A673 (cell line): ENCODE results near the gene COL4A1. TPM values are rescaled to one million over a fixed set of nuclear protein-coding genes. Genes with fewer than 3 reads are reported as not detected.
A peak's percentile ranks its signal among the peaks of the same experiment; 100 is the strongest.

ENCODE experiments used
- BruUV-seq: library from RNA; stranded (reverse); fragments of 400-500 nt; replicated peaks from 2 replicates; lab custom pipeline; 2021; lab: Mats Ljungman, UMichigan
- CTCF ChIA-PET: fragments of 300-600 bp; sonication (Branson Sonifier 250); formaldehyde crosslinking; loops from one replicate; lab custom pipeline; 2022; ENCODE audit warnings: antibody characterized with exemption; lab: Charles Lee
- POLR2A ChIA-PET: fragments of 300-600 bp; sonication (Branson Sonifier 250); formaldehyde crosslinking; loops from one replicate; lab custom pipeline; 2022; ENCODE audit warnings: antibody characterized with exemption; ENCODE audit not compliant: low non-redundant PET; lab: Charles Lee
- DNase-seq: peaks from one replicate; pipeline ENCODE4 v3.0.0-alpha.2; 2015; ENCODE audit warnings: low spot score
- H3K27ac ChIP-seq: fragments of 200-600 bp; sonication (generic); 2 replicates; pipeline ENCODE4 v1.5.1; 2016; ENCODE audit warnings: mixed run types, low read depth, mild to moderate bottlenecking, mixed read lengths, antibody characterized with exemption, low read length; ENCODE audit not compliant: poor library complexity, severe bottlenecking
- H3K27me3 ChIP-seq: fragments of 200-600 bp; sonication (generic); replicated peaks from 2 replicates; pipeline ENCODE4 v1.6.1; 2017; ENCODE audit warnings: mixed run types, low read depth, mild to moderate bottlenecking, mixed read lengths, antibody characterized with exemption, low read length; ENCODE audit not compliant: insufficient read depth, poor library complexity
- H3K36me3 ChIP-seq: fragments of 200-600 bp; sonication (generic); 2 replicates; pipeline ENCODE4 v1.6.1; 2016; ENCODE audit warnings: mixed run types, mild to moderate bottlenecking, mixed read lengths, antibody characterized with exemption, low read length; ENCODE audit not compliant: insufficient read depth, poor library complexity, severe bottlenecking
- H3K4me1 ChIP-seq: fragments of 200-600 bp; sonication (generic); 2 replicates; pipeline ENCODE4 v1.6.1; 2017; ENCODE audit warnings: mixed run types, mild to moderate bottlenecking, mixed read lengths, antibody characterized with exemption, low read length; ENCODE audit not compliant: insufficient read depth, poor library complexity, severe bottlenecking
- H3K4me3 ChIP-seq: fragments of 200-600 bp; sonication (generic); 2 replicates; pipeline ENCODE4 v1.5.1; 2016; ENCODE audit warnings: low read depth, mixed run types, mild to moderate bottlenecking, mixed read lengths, low read length; ENCODE audit not compliant: poor library complexity, severe bottlenecking
- H3K9me3 ChIP-seq: fragments of 200-600 bp; sonication (generic); 2 replicates; pipeline ENCODE4 v1.6.1; 2016; ENCODE audit warnings: mixed run types, low read depth, mild to moderate bottlenecking, mixed read lengths, antibody characterized with exemption, low read length; ENCODE audit not compliant: poor library complexity, severe bottlenecking
- EZH2 ChIP-seq: fragments of 200-600 bp; sonication (generic); IDR thresholded peaks from 2 replicates; pipeline ENCODE4 v1.6.1; 2017; ENCODE audit warnings: borderline replicate concordance, low read depth, mild to moderate bottlenecking, mixed read lengths, antibody characterized with exemption, low read length; ENCODE audit not compliant: poor library complexity, severe bottlenecking
- intact Hi-C: fragments of 100-400 bp; cut with micrococcal nuclease; formaldehyde crosslinking; loops from one replicate; pipeline ENCODE4 v1.10.0; 2022; ENCODE audit not compliant: unreplicated experiment
- total RNA-seq: library from RNA; stranded (reverse); gene quantifications from 2 replicates; pipeline ENCODE4 v1.2.3, GENCODE V29; 2021
- TF ChIP-seq, protein P1 (sequence below): fragments of 300-800, 200-600 bp; sonication (generic); conservative IDR thresholded peaks from 2 replicates; pipeline ENCODE4 v1.5.1; 2017; ENCODE audit warnings: low read depth, mild to moderate bottlenecking, antibody characterized with exemption, low read length, moderate library complexity, mixed read lengths

COL4A1 gene
- total RNA-seq, 1 experiment from 2014 or later: 83.9 TPM

DNA sequence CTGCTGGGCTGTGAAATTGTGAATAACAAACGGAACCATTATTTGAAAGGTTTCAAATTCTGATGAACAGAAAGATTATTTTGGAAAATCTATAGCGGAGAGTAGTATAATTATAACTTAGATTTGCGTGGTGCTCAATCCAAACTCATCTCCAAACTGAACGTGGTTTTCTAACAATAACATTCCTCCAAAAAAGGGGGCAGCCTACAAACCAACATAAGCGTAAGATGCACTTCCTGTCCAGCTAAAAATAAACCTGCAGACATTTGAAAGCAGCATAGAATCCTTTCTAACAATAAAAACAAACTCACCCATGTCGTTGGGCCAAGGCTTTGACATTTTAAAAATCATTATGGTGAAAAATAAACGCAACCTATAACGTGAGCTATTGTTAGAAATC is 178.4 kb downstream of the COL4A1 start:
- DNase-seq: no peak
- no TSS peak for BruUV-seq
- no peak overlapping the region for H3K27ac ChIP-seq
- no peaks in the 10 kb centered on the region for H3K36me3 ChIP-seq
- no peak overlapping the region for H3K4me3 ChIP-seq
- ChIA-PET CTCF (no interaction called here), POLR2A (no interaction called here)
- no peaks in the 10 kb centered on the region for H3K27me3 ChIP-seq
- intact Hi-C loops: no loop called here
- no peaks in the 10 kb centered on the region for H3K9me3 ChIP-seq
- TF ChIP-seq EZH2: no peak
- TF ChIP-seq, protein P1, sequence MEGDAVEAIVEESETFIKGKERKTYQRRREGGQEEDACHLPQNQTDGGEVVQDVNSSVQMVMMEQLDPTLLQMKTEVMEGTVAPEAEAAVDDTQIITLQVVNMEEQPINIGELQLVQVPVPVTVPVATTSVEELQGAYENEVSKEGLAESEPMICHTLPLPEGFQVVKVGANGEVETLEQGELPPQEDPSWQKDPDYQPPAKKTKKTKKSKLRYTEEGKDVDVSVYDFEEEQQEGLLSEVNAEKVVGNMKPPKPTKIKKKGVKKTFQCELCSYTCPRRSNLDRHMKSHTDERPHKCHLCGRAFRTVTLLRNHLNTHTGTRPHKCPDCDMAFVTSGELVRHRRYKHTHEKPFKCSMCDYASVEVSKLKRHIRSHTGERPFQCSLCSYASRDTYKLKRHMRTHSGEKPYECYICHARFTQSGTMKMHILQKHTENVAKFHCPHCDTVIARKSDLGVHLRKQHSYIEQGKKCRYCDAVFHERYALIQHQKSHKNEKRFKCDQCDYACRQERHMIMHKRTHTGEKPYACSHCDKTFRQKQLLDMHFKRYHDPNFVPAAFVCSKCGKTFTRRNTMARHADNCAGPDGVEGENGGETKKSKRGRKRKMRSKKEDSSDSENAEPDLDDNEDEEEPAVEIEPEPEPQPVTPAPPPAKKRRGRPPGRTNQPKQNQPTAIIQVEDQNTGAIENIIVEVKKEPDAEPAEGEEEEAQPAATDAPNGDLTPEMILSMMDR: no peak
- H3K4me1 ChIP-seq: peaks cover 10% of the 10 kb centered on the region

DNA sequence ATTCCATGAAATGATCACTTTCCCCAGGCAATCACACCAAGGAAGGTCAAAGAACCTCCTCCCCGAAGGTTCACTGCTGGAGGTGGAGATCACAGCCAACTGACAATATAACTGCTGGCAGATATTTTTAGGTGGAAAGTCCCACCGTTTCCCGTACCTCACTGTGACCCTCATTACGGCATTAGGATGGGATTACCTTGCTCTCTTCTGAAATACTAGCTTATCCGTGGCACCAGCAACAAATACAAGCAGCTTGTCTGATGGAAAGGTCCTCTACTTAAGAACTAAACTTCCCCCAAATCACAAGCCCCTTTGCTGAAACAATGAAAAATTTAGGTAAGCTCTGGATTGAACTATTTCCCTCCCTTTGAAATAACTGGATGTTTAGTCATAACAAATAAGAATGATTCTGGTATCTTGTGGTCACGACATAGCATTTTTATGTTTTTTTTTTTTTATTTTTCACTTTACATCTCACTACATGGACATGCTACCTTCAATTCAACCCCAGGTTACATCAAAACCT is 178.9 kb downstream of the COL4A1 start:
- intact Hi-C loops: no loop called here
- no peaks in the 10 kb centered on the region for H3K27me3 ChIP-seq
- POLR2A ChIA-PET: no interaction called here
- H3K36me3 ChIP-seq: no peaks in the 10 kb centered on the region
- H3K4me1 ChIP-seq: peaks cover 10% of the 10 kb centered on the region
- BruUV-seq: no TSS peak
- H3K9me3 ChIP-seq: no peaks in the 10 kb centered on the region
- CTCF ChIA-PET: no interaction called here
- no peak for DNase-seq
- no peak overlapping the region for H3K27ac ChIP-seq
- TF ChIP-seq EZH2: no peak
- TF ChIP-seq, protein P1: no peak
- H3K4me3 ChIP-seq: no peak overlapping the region

DNA sequence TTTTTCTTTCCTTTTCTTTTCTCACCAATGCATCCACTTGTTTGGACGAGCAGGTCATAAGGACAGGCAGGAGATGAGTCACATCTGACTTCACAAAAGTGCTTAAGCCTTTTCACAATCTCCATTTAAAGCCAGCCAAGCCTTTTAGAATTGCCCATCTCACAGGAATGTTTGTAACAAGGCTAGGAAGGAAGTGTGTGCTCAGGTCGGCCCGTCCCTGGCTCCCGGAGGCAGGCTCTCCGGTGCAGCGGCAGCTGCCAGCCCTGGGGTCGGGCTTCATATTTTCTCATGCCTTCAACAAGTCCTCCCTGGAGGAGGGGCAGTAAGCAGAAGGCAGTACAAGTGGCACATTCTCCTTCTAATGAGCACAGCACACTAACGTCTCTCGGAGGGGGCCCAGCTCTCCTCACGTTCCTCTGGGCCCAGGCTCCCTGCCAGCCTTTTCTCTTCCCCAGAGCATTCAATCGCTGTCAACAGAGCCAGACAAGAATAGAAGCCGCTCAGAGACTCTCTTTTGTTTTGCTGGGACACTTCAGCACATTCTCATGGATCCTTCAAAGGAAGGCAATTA is 180.5 kb downstream of the COL4A1 start:
- Histone ChIP-seq H3K9me3 (no peaks in the 10 kb centered on the region), H3K36me3 (no peaks in the 10 kb centered on the region), H3K4me1 (peaks cover 10% of the 10 kb centered on the region), H3K4me3 (no peak overlapping the region), H3K27me3 (no peaks in the 10 kb centered on the region), H3K27ac (no peak overlapping the region)
- no peak for TF ChIP-seq EZH2
- TF ChIP-seq, protein P1: no peak
- ChIA-PET CTCF (no interaction called here), POLR2A (no interaction called here)
- intact Hi-C loops: no loop called here
- BruUV-seq: no TSS peak
- peak; percentile 66 for DNase-seq
